Ascending aorta (tissue), 2 donors: ENCODE measurements around the gene ARID3A. TPM values are rescaled to one million over a fixed set of nuclear protein-coding genes. Genes with fewer than 3 reads are reported as not detected.
A peak's percentile ranks its signal among the peaks of the same experiment; 100 is the strongest.

ENCODE experiments used
- DNase-seq, 2 donors: peaks; one replicate each; pipeline ENCODE4 v3.0.0-alpha.2; 2019; ENCODE audit warnings: low spot score in 2 of 2
- H3K27ac ChIP-seq, 2 donors: fragments of 200-600 bp; sonication (generic); one replicate each; pipeline ENCODE4 v1.5.1; 2016 to 2017; ENCODE audit warnings: mild to moderate bottlenecking in 1 of 2
- H3K27me3 ChIP-seq: fragments of 200-600 bp; sonication (generic); one replicate; pipeline ENCODE4 v1.5.1; 2017
- H3K36me3 ChIP-seq, 2 donors: fragments of 200-600 bp; sonication (generic); one replicate each; pipeline ENCODE4 v1.5.1; 2016
- H3K4me1 ChIP-seq, 2 donors: fragments of 200-600 bp; sonication (generic); one replicate each; pipeline ENCODE4 v1.5.1; 2016 to 2017; ENCODE audit warnings: mild to moderate bottlenecking in 1 of 2
- H3K4me3 ChIP-seq, 2 donors: fragments of 200-600 bp; sonication (generic); one replicate each; pipeline ENCODE4 v1.5.1; 2016 to 2017; ENCODE audit warnings: mild to moderate bottlenecking in 1 of 2
- H3K9me3 ChIP-seq, 2 donors: fragments of 200-600 bp; sonication (generic); one replicate each; pipeline ENCODE4 v1.5.1; 2016
- intact Hi-C: fragments of 100-400 bp; cut with DNase I; formaldehyde crosslinking; loops from one replicate; pipeline ENCODE4 v1.15.1; 2023
- total RNA-seq: library from RNA; depleted of rRNA; stranded (reverse); fragments of >200 nt; gene quantifications from one replicate; pipeline ENCODE4 v1.1.0, GENCODE V29; 2016
- TF ChIP-seq, protein P1 (sequence below), 3 experiments: fragments of 200-600 bp in 2 of 3; fragments of 450-650 bp in 1 of 3; sonication (generic) in 2 of 3; IDR thresholded peaks; one replicate each; pipeline ENCODE4 v1.5.1; 2016 to 2019; ENCODE audit warnings: antibody characterized with exemption in 3 of 3, mild to moderate bottlenecking in 1 of 3, moderate library complexity in 1 of 3

The ARID3A gene
- total RNA-seq, 1 donor from 2014 or later: 55.3 TPM

DNA sequence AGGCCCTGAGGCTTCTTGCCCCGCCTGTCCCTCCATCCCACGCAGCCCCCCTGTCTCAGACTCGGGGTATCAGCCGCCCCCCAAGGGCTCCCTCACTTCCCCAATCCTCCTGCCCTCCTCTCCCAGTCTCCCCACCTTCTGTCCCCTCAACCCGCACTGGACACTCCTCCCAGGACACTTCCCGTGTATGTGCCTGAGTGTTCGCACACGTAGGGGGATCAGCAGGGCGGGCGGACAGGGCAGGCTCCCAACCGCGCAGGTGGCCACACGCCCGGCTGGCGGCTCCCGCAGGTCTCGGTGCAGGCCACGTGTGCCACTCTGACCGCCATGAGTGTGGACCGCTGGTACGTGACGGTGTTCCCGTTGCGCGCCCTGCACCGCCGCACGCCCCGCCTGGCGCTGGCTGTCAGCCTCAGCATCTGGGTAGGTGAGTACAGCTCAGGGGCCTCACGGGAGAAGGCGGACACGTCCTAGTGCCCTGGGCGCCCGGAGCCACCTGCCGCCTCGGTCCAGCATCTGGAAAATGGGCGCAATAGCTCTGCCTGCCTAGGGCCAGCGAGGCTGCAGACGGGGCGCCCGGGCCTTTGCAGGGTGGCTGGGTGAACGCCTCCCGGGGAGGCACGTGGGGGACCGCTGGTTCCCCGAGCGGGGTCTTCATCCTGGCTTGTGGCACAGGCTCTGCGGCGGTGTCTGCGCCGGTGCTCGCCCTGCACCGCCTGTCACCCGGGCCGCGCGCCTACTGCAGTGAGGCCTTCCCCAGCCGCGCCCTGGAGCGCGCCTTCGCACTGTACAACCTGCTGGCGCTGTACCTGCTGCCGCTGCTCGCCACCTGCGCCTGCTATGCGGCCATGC, 6.4 kb upstream of the ARID3A start:
- Histone ChIP-seq H3K36me3 (no peaks in the 10 kb centered on the region), H3K4me1 (peaks cover 10 to 33% of the 10 kb centered on the region in 2 donors), H3K4me3 (peak overlapping the region in 1 of 2 donors; percentile 43), H3K9me3 (no peaks in the 10 kb centered on the region), H3K27ac (no peak overlapping the region), H3K27me3 (peaks cover 17% of the 10 kb centered on the region)
- DNase-seq: no peak
- TF ChIP-seq, protein P1, sequence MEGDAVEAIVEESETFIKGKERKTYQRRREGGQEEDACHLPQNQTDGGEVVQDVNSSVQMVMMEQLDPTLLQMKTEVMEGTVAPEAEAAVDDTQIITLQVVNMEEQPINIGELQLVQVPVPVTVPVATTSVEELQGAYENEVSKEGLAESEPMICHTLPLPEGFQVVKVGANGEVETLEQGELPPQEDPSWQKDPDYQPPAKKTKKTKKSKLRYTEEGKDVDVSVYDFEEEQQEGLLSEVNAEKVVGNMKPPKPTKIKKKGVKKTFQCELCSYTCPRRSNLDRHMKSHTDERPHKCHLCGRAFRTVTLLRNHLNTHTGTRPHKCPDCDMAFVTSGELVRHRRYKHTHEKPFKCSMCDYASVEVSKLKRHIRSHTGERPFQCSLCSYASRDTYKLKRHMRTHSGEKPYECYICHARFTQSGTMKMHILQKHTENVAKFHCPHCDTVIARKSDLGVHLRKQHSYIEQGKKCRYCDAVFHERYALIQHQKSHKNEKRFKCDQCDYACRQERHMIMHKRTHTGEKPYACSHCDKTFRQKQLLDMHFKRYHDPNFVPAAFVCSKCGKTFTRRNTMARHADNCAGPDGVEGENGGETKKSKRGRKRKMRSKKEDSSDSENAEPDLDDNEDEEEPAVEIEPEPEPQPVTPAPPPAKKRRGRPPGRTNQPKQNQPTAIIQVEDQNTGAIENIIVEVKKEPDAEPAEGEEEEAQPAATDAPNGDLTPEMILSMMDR (IDR thresholded peaks at IDR 0.05): no peak
- intact Hi-C loops: loop anchor here (2.0 to 10.0 kb wide), 6 partner anchors 55 to 325 kb away; partner anchors contain the start of genes ATP5F1D and MIDN

DNA sequence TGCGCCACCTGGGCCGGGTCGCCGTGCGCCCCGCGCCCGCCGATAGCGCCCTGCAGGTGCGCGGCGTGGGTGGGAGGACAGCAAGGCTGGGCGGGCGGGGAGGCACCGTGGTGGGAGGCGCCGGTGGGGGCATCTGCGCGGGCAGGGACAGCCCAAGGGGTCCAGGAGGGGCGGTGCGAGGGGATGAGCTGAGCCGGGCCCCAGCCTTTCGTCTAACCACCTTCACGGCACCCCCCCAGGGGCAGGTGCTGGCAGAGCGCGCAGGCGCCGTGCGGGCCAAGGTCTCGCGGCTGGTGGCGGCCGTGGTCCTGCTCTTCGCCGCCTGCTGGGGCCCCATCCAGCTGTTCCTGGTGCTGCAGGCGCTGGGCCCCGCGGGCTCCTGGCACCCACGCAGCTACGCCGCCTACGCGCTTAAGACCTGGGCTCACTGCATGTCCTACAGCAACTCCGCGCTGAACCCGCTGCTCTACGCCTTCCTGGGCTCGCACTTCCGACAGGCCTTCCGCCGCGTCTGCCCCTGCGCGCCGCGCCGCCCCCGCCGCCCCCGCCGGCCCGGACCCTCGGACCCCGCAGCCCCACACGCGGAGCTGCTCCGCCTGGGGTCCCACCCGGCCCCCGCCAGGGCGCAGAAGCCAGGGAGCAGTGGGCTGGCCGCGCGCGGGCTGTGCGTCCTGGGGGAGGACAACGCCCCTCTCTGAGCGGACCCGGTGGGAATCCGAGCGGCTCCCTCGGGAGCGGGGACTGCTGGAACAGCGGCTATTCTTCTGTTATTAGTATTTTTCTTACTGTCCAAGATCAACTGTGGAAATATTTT, 5.6 kb upstream of the ARID3A start:
- peak overlapping the region; percentile 40 to 43 for H3K4me3 ChIP-seq
- TF ChIP-seq, protein P1 (IDR thresholded peaks at IDR 0.05): no peak
- H3K27ac ChIP-seq: no peak overlapping the region
- peaks cover 12 to 37% of the 10 kb centered on the region in 2 donors for H3K4me1 ChIP-seq
- intact Hi-C loops: loop anchor here (2.0 to 10.0 kb wide), 6 partner anchors 55 to 325 kb away; partner anchors contain the start of genes ATP5F1D and MIDN
- H3K9me3 ChIP-seq: no peaks in the 10 kb centered on the region
- peaks cover 17% of the 10 kb centered on the region for H3K27me3 ChIP-seq
- H3K36me3 ChIP-seq: no peaks in the 10 kb centered on the region
- no peak for DNase-seq

DNA sequence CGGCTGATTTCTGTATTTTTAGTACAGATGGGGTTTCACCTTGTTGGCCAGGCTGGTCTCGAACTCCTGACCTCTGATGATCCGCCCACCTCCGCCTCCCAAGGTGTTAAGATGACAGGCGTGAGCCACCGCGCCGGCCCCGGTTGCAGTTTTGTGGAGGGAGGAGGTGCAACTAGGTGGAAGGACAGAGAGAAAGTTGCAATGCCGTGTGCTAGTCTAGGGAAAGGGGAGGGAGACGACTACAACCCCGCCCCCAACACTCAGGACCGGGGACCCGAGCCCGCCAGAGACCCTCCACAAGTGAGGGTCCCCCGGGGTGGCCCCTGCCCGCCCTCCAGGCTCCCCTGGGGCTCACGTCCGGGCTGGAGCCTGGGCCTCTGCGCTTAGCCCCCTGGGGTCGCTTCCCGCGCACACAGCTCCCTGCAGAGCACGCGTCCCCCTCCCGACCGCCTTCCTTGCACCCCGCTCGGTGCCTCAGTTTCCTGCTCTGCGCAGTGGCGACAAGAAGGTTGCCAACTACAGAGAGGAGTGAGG, 1.2 kb upstream of the ARID3A start:
- DNase-seq: no peak
- Histone ChIP-seq H3K4me3 (peak overlapping the region; percentile 95 to 98), H3K4me1 (peaks cover 9 to 23% of the 10 kb centered on the region in 2 donors), H3K27me3 (no peaks in the 10 kb centered on the region), H3K36me3 (no peaks in the 10 kb centered on the region), H3K9me3 (no peaks in the 10 kb centered on the region), H3K27ac (no peak overlapping the region)
- intact Hi-C loops: loop anchor here (10.0 kb wide), 2 partner anchors 290 to 320 kb away; partner anchors contain the start of genes ATP5F1D and MIDN
- TF ChIP-seq, protein P1 (IDR thresholded peaks at IDR 0.05): no peak

DNA sequence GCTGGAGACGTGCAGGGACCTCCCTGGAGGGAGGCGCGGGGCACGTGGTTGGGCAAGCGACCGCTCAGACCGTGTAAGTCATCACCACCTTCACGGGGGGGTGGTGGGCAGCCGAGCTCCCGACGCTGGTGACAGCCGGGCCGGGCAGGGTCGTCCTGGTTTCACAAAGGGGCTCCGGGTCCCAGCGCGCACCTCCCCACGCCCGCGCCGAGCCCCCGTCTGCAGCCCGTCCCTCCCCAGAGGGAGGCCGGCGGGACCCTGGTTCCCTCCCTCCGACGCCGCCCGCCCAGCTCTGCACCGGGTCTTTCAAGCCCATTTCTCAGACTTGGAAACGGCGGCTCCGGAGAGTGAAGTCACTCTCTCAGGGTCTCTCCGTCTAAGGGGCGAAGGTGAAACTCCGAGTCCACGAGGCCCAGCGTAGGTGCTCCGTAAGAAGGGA, 729 bp upstream of the ARID3A start:
- Histone ChIP-seq H3K36me3 (no peaks in the 10 kb centered on the region), H3K27me3 (no peaks in the 10 kb centered on the region), H3K27ac (peak overlapping the region; percentile 59 to 71), H3K4me1 (peaks cover 6 to 20% of the 10 kb centered on the region in 2 donors), H3K9me3 (no peaks in the 10 kb centered on the region), H3K4me3 (peak overlapping the region; percentile 95 to 98)
- DNase-seq: peak in 1 of 2 donors; percentile 71
- intact Hi-C loops: loop anchor here (10.0 kb wide), 2 partner anchors 290 to 320 kb away; partner anchors contain the start of genes ATP5F1D and MIDN
- TF ChIP-seq, protein P1 (IDR thresholded peaks at IDR 0.05): no peak

DNA sequence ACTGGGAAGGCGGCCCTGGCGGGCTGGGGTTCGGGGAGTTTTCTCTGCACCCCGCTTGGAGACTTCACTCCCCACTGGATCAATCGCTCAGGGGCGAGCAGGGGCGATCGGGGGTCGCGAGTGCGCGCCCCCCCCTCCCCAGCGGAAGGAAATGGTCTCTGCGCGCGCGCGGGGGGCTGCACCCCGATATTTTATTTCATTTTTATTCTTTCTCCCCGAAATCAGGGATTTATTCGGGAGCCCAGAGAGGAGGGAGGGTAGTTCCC, 421 bp downstream of the ARID3A start:
- Histone ChIP-seq H3K4me3 (peak overlapping the region; percentile 95 to 98), H3K9me3 (no peaks in the 10 kb centered on the region), H3K27ac (peak overlapping the region; percentile 42 to 59), H3K27me3 (no peaks in the 10 kb centered on the region), H3K4me1 (peaks cover 5 to 12% of the 10 kb centered on the region in 2 donors), H3K36me3 (no peaks in the 10 kb centered on the region)
- intact Hi-C loops: loop anchor here (10.0 kb wide), 2 partner anchors 289 to 319 kb away; partner anchors contain the start of genes ATP5F1D and MIDN
- TF ChIP-seq, protein P1 (IDR thresholded peaks at IDR 0.05): no peak
- no peak for DNase-seq
